ENCODE data around the gene DDX51. TPM values are rescaled to one million over a fixed set of nuclear protein-coding genes. Genes with fewer than 3 reads are reported as not detected.

DDX51 gene
- total RNA-seq, 1 donor from 2014 or later: 10.3 TPM

DNA sequence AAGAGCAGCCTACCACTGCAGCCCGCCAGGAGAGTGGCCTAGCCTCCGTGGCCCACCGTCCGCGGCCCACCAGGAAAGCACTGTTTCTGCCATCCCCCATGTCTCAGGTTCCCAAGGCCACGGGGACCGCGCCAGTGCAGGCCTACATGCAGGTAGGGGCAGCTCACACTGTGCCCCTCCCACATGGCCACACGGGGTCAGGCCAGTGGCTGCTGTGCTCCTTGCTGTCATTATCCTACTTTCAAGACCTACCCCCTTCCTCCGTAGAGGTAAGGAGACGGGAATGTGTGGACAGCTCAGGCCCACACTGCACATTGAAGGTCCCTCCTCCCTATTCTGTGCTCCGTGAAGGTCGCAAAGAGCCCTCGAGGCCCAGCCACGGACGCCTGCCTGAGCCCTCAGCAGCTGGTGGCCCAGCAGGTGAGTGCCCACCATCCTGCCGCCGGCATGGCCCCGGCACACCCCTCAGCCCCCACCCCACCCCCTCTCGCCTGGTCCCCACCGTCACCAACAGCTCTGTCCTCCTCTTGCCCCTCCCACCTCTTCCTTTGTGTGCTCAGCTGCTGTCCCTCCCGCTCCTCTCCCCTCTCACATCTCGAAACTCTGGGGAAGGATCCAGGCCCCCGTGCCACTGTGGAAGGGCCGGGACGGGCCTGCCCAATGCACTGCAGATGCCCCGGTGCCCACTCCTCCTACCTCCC, 10.0 kb downstream of the DDX51 start:
- intact Hi-C loops (cut with DNase I): no loop called here
- DNase-seq (no peak), ATAC-seq (ENCODE audit: poor library complexity) (peak; percentile 16)

- no peak for ATAC-seq (ENCODE audit: poor library complexity)
- no peak for DNase-seq
- intact Hi-C loops (cut with DNase I): no loop called here
These were observed 11.3 kb downstream of the DDX51 start for GRCh38 chr12:132132609-132133430.

GRCh38 chr12:132131952-132132351, 12.2 kb downstream of the DDX51 start:
- DNase-seq (no peak), ATAC-seq (ENCODE audit: poor library complexity) (no peak)
- intact Hi-C loops (cut with DNase I): no loop called here

DNA sequence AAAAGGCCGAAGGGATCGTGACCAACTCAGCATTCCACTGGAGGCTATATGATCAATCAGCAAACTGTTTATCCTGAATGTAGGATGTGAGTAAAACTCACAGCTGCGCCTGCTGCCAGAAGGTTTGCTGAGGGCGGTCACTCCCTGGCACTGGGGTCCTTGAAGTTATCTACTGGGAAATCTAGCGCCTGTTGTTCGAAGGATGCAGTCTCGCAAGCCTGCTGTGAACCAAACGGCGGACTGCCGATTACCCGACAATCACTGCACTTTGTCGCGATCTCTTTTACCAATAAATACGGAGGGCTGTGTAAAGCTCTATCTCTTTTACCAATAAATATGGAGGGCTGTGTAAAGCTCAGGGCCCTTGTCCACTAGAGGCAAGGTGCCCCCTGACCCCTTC, 12.9 kb downstream of the DDX51 start:
- intact Hi-C loops (cut with DNase I): no loop called here
- ATAC-seq (ENCODE audit: poor library complexity): no peak
- no peak for DNase-seq

DNA sequence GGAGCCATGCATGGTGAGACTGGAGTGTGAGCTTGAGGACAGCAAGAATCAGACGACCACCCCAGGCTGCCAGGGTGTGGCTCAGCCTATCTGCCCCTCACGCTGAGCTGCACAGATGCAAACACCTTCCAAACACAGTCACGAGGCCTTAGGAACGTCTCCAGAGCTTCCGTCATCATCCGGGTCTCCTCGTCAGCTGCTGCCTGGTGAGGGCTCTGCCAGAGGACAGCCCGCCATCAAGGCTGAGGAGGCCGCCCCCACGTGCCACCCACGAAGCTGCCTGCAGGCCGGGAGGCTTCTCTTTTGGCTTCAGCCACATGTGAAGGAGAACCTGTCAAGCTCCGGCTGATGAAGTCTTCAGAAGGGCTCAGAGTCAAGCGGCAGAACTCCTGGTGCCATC, 13.4 kb downstream of the DDX51 start:
- ATAC-seq (ENCODE audit: poor library complexity) (no peak), DNase-seq (no peak)
- intact Hi-C loops (cut with DNase I): no loop called here

GRCh38 chr12:132129007-132129406, 15.1 kb downstream of the DDX51 start:
- ATAC-seq (ENCODE audit: poor library complexity): no peak
- intact Hi-C loops (cut with DNase I): no loop called here
- no peak for DNase-seq

DNA sequence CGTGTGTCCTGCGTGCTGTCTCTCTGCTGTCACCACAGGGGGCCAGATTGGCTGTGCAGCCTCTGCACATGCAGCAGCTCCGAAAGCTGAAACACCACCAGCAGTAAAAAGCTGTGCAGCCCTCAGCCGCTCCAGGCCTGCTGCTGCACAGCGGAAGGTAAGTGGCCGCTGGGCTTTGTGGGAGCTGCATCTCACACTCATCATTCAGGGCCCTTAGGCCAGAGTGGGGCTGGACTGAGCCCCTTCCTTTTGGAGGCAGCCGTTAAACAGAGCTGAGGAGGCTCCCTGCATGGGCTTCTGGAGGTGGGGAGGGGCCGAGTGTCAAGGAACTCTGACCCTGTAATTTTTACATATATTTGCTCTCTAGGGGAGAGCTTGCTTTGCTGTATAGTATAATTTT, 17.1 kb downstream of the DDX51 start:
- intact Hi-C loops (cut with DNase I): no loop called here
- no peak for ATAC-seq (ENCODE audit: poor library complexity)
- DNase-seq: no peak

GRCh38 chr12:132125736-132126135, 18.4 kb downstream of the DDX51 start:
- intact Hi-C loops (cut with DNase I): no loop called here
- no peak for DNase-seq
- ATAC-seq (ENCODE audit: poor library complexity): no peak

DNA sequence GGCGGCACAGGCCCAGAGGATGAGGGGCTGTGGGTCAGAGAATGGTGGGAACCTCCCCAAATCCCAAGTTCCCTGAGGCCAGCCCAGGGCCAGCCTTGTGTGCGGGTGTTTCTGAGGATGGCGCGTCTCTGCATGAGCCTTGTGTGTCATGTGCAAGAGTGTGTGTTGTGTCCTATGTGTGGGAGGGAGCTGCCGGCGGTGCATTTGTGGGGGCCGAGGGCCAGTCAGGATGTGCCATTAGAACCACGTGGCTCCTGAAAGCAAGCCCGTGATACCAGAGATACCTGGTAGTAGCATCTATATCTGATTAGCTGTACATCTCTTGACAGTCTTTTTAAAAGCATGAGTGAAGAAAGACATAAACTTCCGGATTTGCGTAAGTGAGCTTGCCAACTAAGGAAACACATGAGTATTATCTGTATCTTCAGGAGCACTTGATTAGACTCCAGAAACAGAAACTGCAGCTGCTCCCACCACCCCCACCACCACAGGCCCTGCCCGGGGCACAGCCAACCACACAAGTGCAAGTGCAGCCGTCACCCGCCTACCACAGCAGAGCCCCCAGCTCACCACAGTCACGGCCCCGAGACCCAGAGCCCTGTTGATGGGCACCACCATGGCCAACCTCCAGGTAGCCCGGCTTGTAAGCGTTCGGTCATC, 19.2 kb downstream of the DDX51 start:
- ATAC-seq (ENCODE audit: poor library complexity) (no peak), DNase-seq (no peak)
- intact Hi-C loops (cut with DNase I): no loop called here

DNA sequence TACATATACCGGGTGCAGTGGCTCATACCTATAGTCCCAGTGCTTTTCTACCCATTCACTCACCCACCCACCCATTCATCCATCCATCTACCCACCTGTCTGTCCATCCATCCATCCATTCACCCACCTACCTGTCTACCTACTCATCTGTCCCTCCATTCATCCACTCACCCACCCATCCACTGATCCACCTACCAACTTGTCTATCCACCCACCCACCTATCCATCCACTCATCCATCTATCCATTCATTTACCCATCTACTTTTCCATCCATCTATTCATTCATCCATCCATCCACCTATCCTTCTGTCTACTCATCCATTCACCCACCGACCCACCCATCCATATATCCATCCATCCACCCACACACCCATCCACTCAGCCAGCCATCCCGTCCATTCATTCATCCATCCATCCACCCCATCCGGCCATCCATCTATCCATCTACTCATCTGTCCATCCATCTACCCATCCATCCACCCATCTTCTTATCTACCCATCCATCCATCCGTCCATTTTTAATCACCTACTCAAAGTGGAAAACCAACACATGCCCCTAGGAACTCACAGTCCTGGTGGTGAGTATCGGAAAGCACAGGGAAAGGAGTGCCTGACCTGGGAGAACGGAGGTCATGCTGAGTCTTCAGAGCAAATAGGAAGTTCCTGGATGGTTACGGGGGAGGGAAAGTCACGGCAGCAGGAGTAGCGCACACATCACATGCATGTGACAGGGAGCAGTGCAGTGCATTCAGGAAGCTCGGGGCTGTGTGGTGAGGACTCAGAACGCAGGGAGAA, 20.0 kb downstream of the DDX51 start:
- intact Hi-C loops (cut with DNase I): no loop called here
- no peak for ATAC-seq (ENCODE audit: poor library complexity)
- no peak for DNase-seq

GRCh38 chr12:132121283-132121682, 22.8 kb downstream of the DDX51 start:
- ATAC-seq (ENCODE audit: poor library complexity) (no peak), DNase-seq (no peak)
- intact Hi-C loops (cut with DNase I): no loop called here

DNA sequence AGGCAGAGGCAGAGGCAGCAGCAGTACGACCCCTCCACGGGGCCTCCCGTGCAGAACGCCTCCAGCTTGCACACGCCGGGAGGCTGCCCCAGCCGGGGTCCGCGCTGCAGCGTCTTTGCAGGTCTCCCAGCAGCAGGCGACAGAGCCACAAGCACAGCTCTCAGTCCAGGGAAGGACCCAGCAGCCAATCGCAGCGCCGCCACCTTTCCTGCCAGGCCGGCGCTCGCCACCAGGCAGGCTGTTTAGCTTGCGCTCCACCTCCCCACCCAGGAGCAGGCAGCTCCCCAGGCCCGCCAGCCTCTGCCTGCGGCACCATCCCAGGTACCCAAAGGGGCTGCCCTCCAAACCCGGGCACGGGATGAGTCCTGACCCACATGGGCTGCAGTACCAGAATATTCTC, 25.2 kb downstream of the DDX51 start:
- intact Hi-C loops (cut with DNase I): no loop called here
- no peak for ATAC-seq (ENCODE audit: poor library complexity)
- no peak for DNase-seq

DNA sequence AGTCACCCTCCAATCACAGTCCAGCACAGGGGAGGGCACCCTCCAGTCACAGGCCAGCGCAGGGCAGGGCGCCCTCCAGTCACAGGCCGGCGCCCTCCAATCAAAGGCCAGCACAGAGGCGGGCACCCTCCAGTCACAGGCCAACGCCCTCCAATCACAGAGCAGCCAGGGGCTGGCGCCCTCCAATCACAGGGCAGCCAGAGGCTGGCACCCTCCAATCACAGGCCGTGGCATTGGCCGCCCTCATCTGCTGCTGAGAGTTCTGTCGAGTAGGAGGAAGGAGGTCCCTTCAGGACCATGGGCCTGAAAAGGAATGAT, 26.6 kb downstream of the DDX51 start:
- intact Hi-C loops (cut with DNase I): no loop called here
- ATAC-seq (ENCODE audit: poor library complexity): no peak
- no peak for DNase-seq

- intact Hi-C loops (cut with DNase I): no loop called here
- ATAC-seq (ENCODE audit: poor library complexity) (no peak), DNase-seq (no peak)
These were observed 27.2 kb downstream of the DDX51 start for GRCh38 chr12:132116709-132117557.

DNA sequence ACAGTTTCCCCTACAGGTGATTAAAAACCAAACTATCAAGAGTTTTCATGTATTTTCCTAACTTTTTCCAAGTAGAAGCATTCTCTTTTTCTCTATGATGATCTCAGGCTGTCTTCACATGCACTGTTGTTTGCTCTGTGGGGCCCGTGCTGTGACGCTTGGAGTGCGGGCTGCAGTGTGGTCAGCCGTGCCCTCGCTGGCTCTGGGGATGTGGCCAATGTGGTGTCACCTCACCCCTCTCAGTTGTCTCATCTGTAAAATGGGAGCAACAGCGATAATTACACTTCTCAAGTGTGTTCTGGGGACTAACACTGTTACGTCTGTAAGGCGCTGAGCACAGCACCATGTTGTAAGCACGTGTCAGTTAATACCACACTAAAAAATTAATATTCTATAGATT, 28.6 kb downstream of the DDX51 start:
- ATAC-seq (ENCODE audit: poor library complexity): no peak

DNA sequence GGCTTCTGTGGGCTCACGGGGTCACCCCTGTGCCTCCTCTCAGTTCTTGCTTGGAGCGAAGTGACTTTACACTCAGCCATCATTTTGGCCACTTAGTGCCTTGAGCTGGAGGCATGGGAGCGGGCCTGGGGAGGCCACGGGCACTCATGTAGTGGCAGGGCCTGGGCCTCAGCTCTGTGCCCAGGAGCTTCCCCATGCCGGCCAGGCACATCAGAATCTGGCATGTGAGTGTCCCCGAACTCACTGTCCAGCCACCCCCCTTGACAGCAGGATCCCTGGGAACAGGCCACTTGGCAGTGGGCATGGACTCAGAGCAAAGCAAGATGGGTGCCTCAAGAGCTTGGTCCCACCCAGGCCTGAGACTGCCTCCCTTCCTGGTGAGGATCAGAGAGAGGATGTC, 29.5 kb downstream of the DDX51 start:
- intact Hi-C loops (cut with DNase I): no loop called here
- ATAC-seq (ENCODE audit: poor library complexity) (no peak), DNase-seq (no peak)

More for the DNA sequence above, 28.6 kb downstream of the DDX51 start:
- intact Hi-C loops (cut with DNase I): no loop called here
- DNase-seq: no peak

GRCh38 chr12:132111654-132112304, 32.3 kb downstream of the DDX51 start:
- ATAC-seq (ENCODE audit: poor library complexity) (no peak), DNase-seq (no peak)
- intact Hi-C loops (cut with DNase I): no loop called here

- no peak for ATAC-seq (ENCODE audit: poor library complexity)
- intact Hi-C loops (cut with DNase I): no loop called here
- no peak for DNase-seq
These were observed 33.4 kb downstream of the DDX51 start for GRCh38 chr12:132110677-132111076.

Measured in Right ventricle myocardium superior (tissue), 1 donor.